SK-N-MC (cell line): ENCODE measurements around the gene CD300LD.

ENCODE experiments used
- DNase-seq: peaks from one replicate; pipeline ENCODE4 v3.0.0-alpha.2; 2011; ENCODE audit warnings: low read depth, low spot score
- H3K27ac ChIP-seq: fragments of 200-600 bp; sonication (generic); 2 replicates; pipeline ENCODE4 v1.5.1; 2016; ENCODE audit warnings: mixed run types
- H3K36me3 ChIP-seq: fragments of 200-600 bp; sonication (generic); 2 replicates; pipeline ENCODE4 v1.6.1; 2017; ENCODE audit warnings: antibody characterized with exemption, low read length, mixed read lengths; ENCODE audit not compliant: insufficient read depth
- H3K4me3 ChIP-seq: fragments of 200-600 bp; sonication (generic); 2 replicates; pipeline ENCODE4 v1.5.1; 2016
- H3K9ac ChIP-seq: fragments of 200-600 bp; sonication (generic); 2 replicates; pipeline ENCODE4 v1.8.0; 2017; ENCODE audit warnings: mixed run types, mixed read lengths; ENCODE audit not compliant: insufficient read length
- H3K9me3 ChIP-seq: fragments of 200-600 bp; sonication (generic); 2 replicates; pipeline ENCODE4 v1.6.1; 2017; ENCODE audit warnings: low read depth, mild to moderate bottlenecking, antibody characterized with exemption, low read length, moderate library complexity, mixed read lengths
- EZH2 ChIP-seq: fragments of 200-600 bp; sonication (generic); IDR thresholded peaks from one replicate; pipeline ENCODE4 v1.6.1; 2017; ENCODE audit warnings: antibody characterized with exemption
- FOXP2 ChIP-seq: optimal IDR thresholded peaks from 2 replicates; pipeline ENCODE3; 2011; ENCODE audit warnings: mild to moderate bottlenecking, moderate library complexity; ENCODE audit not compliant: insufficient read depth; ENCODE audit errors: extremely low read length, control extremely low read depth
- POLR2AphosphoS5 ChIP-seq: IDR thresholded peaks from 2 replicates; pipeline ENCODE4 v1.6.1; 2012; ENCODE audit warnings: mild to moderate bottlenecking, low read depth, low read length, borderline replicate concordance

The CD300LD gene

GRCh38 chr17:74546586-74546985, 45.5 kb downstream of the CD300LD start:
- H3K27ac ChIP-seq = no peak overlapping the region
- no peak for TF ChIP-seq FOXP2
- no peak for TF ChIP-seq POLR2AphosphoS5
- TF ChIP-seq EZH2 = no peak
- no peak overlapping the region for H3K9ac ChIP-seq
- no peaks in the 10 kb centered on the region for H3K9me3 ChIP-seq
- H3K36me3 ChIP-seq = no peaks in the 10 kb centered on the region
- H3K4me3 ChIP-seq = no peak overlapping the region
- DNase-seq = no peak

- TF ChIP-seq POLR2AphosphoS5 (no peak), EZH2 (no peak), FOXP2 (no peak)
- DNase-seq = no peak
- H3K36me3 ChIP-seq = no peaks in the 10 kb centered on the region
- H3K4me3 ChIP-seq = no peak within 1 kb of the TSS
- no peaks in the 10 kb centered on the region for H3K9me3 ChIP-seq
- H3K9ac ChIP-seq = no peak within 1 kb of the TSS
- H3K27ac ChIP-seq = no peak within 1 kb of the TSS
These were observed 46.2 kb downstream of the CD300LD start, which contains the start of gene CD300C for GRCh38 chr17:74545843-74546230. Gene CD300C, minus strand, starts transcription at chr17:74546115. Its CDS starts 333 bp downstream, at chr17:74545782.

GRCh38 chr17:74544991-74545842, 46.9 kb downstream of the CD300LD start:
- DNase-seq = no peak
- Histone ChIP-seq H3K4me3 (no peak overlapping the region), H3K27ac (no peak overlapping the region), H3K9ac (no peak overlapping the region), H3K36me3 (no peaks in the 10 kb centered on the region), H3K9me3 (no peaks in the 10 kb centered on the region)
- TF ChIP-seq EZH2 (no peak), POLR2AphosphoS5 (no peak), FOXP2 (no peak)

- no peak overlapping the region for H3K27ac ChIP-seq
- no peak for DNase-seq
- no peak overlapping the region for H3K4me3 ChIP-seq
- TF ChIP-seq EZH2 (no peak), FOXP2 (no peak), POLR2AphosphoS5 (no peak)
- H3K9ac ChIP-seq = no peak overlapping the region
- H3K9me3 ChIP-seq = no peaks in the 10 kb centered on the region
- no peaks in the 10 kb centered on the region for H3K36me3 ChIP-seq
These were observed 48.0 kb downstream of the CD300LD start for GRCh38 chr17:74543891-74544760.

GRCh38 chr17:74543406-74543805, 48.7 kb downstream of the CD300LD start:
- no peaks in the 10 kb centered on the region for H3K36me3 ChIP-seq
- no peak overlapping the region for H3K27ac ChIP-seq
- DNase-seq = no peak
- H3K4me3 ChIP-seq = no peak overlapping the region
- no peak overlapping the region for H3K9ac ChIP-seq
- H3K9me3 ChIP-seq = no peaks in the 10 kb centered on the region
- TF ChIP-seq FOXP2 (no peak), POLR2AphosphoS5 (no peak), EZH2 (no peak)

- H3K4me3 ChIP-seq = no peak overlapping the region
- no peak overlapping the region for H3K9ac ChIP-seq
- no peak for DNase-seq
- TF ChIP-seq POLR2AphosphoS5 (no peak), FOXP2 (no peak), EZH2 (no peak)
- H3K9me3 ChIP-seq = no peaks in the 10 kb centered on the region
- H3K36me3 ChIP-seq = no peaks in the 10 kb centered on the region
- H3K27ac ChIP-seq = no peak overlapping the region
These were observed 49.2 kb downstream of the CD300LD start for GRCh38 chr17:74542727-74543383.

GRCh38 chr17:74542166-74542565, 49.9 kb downstream of the CD300LD start:
- H3K36me3 ChIP-seq = no peaks in the 10 kb centered on the region

More at GRCh38 chr17:74542166-74542565, 49.9 kb downstream of the CD300LD start:
- Histone ChIP-seq H3K9ac (no peak overlapping the region), H3K27ac (no peak overlapping the region), H3K9me3 (no peaks in the 10 kb centered on the region), H3K4me3 (no peak overlapping the region)
- TF ChIP-seq POLR2AphosphoS5 (no peak), EZH2 (no peak), FOXP2 (no peak)
- no peak for DNase-seq
